Endothelial cell of umbilical vein (primary cell): ENCODE results near the gene PPP1R7.

ENCODE experiments used
- POLR2AphosphoS5 ChIP-seq: IDR thresholded peaks from 2 replicates; pipeline ENCODE4 v1.6.1; 2012; ENCODE audit warnings: low read depth, mild to moderate bottlenecking, control low read depth, low read length, moderate library complexity; ENCODE audit not compliant: insufficient read depth
- TF ChIP-seq, protein P1 (sequence below), 2 donors: IDR thresholded peaks; 1 replicate in 1 of 2; 2 replicates in 1 of 2; pipeline ENCODE4 v1.5.1; 2011; ENCODE audit warnings: low read length in 2 of 2, mild to moderate bottlenecking in 2 of 2, moderate library complexity in 2 of 2, control low read depth in 1 of 2, inconsistent platforms in 1 of 2, low read depth in 1 of 2; ENCODE audit not compliant: insufficient read depth in 1 of 2; ENCODE audit errors: extremely low read depth in 1 of 2

DNA sequence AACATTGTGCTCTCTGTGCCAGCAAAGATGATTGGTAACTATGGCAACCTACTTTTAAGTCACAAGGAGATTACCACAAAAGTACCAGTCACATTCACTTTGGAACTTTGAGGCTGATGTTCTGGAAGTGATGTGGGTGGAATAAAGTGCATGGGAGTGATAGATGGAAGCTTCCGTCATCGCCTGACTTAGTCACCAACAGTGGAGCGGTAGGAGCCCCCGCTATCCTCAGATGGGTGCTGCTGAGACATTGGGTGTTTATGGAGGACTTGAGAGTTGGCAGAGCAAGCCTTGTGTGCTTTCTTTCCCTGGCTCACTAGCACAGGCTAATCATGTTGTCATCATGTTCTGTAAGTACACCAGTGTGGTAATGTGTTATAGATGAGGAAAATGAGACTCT is 4.6 kb downstream of the PPP1R7 start:
- TF ChIP-seq, protein P1, sequence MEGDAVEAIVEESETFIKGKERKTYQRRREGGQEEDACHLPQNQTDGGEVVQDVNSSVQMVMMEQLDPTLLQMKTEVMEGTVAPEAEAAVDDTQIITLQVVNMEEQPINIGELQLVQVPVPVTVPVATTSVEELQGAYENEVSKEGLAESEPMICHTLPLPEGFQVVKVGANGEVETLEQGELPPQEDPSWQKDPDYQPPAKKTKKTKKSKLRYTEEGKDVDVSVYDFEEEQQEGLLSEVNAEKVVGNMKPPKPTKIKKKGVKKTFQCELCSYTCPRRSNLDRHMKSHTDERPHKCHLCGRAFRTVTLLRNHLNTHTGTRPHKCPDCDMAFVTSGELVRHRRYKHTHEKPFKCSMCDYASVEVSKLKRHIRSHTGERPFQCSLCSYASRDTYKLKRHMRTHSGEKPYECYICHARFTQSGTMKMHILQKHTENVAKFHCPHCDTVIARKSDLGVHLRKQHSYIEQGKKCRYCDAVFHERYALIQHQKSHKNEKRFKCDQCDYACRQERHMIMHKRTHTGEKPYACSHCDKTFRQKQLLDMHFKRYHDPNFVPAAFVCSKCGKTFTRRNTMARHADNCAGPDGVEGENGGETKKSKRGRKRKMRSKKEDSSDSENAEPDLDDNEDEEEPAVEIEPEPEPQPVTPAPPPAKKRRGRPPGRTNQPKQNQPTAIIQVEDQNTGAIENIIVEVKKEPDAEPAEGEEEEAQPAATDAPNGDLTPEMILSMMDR (IDR thresholded peaks at IDR 0.05; ENCODE audit: extremely low read depth in 1 of 2, insufficient read depth in 1 of 2, low read depth in 1 of 2, low read length in 2 of 2), result no peak
- no peak for TF ChIP-seq POLR2AphosphoS5
